Activated CD4-positive, alpha-beta memory T cell treated with anti-CD3 and anti-CD28 coated beads for 36 hours (primary cell): ENCODE measurements around the gene IFITM5. TPM values are rescaled to one million over a fixed set of nuclear protein-coding genes. Genes with fewer than 3 reads are reported as not detected.
A peak's percentile ranks its signal among the peaks of the same experiment; 100 is the strongest.
"Not testable (repeated sequence)": the region's sequence is repeated elsewhere in the genome, so short reads cannot be mapped to it uniquely, and the experiment has no call there.

ENCODE experiments used
- CTCF ChIA-PET: fragments of 350-600 bp; sonication (Branson Sonifier 250); formaldehyde crosslinking; loops from one replicate; lab custom pipeline; 2021; ENCODE audit warnings: antibody characterized with exemption, inconsistent platforms; lab: Charles Lee
- POLR2A ChIA-PET: fragments of 350-600 bp; sonication (Branson Sonifier 250); formaldehyde crosslinking; loops from one replicate; lab custom pipeline; 2021; ENCODE audit warnings: antibody characterized with exemption; lab: Charles Lee
- DNase-seq: peaks from one replicate; pipeline ENCODE4 v3.0.0-alpha.2; 2020
- H3K27ac Mint-ChIP-seq: one replicate; pipeline ENCODE4 v1.8.0; 2021; ENCODE audit warnings: mixed read lengths
- H3K27me3 Mint-ChIP-seq: one replicate; pipeline ENCODE4 v1.8.0; 2021; ENCODE audit warnings: mixed read lengths
- H3K36me3 Mint-ChIP-seq: one replicate; pipeline ENCODE4 v1.8.0; 2021; ENCODE audit warnings: mixed read lengths
- H3K4me1 Mint-ChIP-seq: one replicate; pipeline ENCODE4 v1.8.0; 2021; ENCODE audit warnings: low read depth, mixed read lengths
- H3K4me3 Mint-ChIP-seq: one replicate; pipeline ENCODE4 v1.8.0; 2021; ENCODE audit warnings: mild to moderate bottlenecking, mixed read lengths
- H3K9me3 Mint-ChIP-seq: one replicate; pipeline ENCODE4 v1.8.0; 2021; ENCODE audit warnings: mixed read lengths
- intact Hi-C: fragments of 100-400 bp; cut with micrococcal nuclease; formaldehyde crosslinking; loops from one replicate; pipeline ENCODE4 v1.15.1; 2023
- total RNA-seq, 2 experiments: library from RNA; stranded (reverse); gene quantifications; one replicate each; pipeline ENCODE4 v1.2.3, GENCODE V29; 2021

Gene IFITM5
- total RNA-seq, 2 experiments from 2014 or later, result not detected

DNA sequence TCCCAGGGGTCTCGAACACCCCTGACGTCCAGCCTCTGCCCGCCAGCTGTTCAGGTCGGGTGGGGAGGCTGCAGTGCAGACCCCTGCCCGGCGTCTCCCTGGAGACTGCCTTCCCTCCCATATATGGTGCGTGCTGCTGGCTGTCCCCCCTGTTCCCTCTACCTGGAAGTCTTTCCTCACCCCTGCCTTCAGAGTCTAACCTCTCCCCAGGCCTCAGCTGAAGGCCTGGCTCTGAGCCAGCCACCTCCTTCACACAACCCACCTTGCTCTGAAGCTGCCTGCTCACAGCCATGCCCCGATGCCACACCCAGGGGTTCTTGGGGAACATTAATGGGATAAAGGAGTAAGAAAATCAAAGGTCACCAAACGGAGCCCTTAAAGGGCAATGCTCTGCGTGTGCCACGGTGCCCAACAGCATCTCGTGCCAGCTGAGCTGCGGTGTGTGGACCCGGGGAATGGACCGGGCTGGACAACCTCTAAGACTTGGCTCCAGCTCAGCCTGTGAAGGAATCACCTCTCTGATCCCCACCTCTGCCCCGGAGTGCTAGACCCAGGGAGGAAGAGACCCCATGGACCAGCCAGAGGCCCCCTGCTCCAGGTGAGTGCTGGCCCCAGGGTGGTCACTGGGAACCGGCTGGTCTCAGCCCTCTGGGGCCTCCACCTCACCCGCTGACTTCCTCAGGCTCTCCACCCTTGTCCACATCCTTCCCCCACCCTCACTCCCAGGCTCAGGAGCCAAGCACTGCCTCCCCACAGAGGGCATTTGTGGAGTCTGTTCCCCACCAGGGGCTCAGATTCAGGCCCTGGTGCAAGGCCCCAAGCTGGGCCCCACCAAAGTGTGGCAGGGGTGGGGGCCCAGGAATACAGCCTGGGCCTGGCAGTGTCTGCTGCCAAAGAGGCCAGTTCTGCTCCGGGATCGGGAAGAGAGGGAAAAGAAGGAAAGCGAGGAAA lies 21.1 kb downstream of the IFITM5 start, which contains the start of gene NLRP6:
TSS of gene NLRP6 (plus strand) at position 407 of the 951 bp plus-strand sequence. CDS start at position 570, 163 bp downstream.
- Mint-ChIP-seq H3K27me3 (peaks cover 18% of the 10 kb centered on the region), H3K27ac (peak within 1 kb of the TSS; percentile 63), H3K9me3 (peaks cover 12% of the 10 kb centered on the region), H3K36me3 (peaks cover 10% of the 10 kb centered on the region), H3K4me1 (peaks cover 45% of the 10 kb centered on the region), H3K4me3 (peak within 1 kb of the TSS; percentile 76)
- DNase-seq, result no peak
- CTCF ChIA-PET, result interaction anchor here (0.8 to 9.1 kb wide), 3 partner anchors 27 to 39 kb away, joined by 3 to 57 read pairs (median 4); no protein-coding TSS in a partner anchor
- POLR2A ChIA-PET, result interaction anchor here (1.0 to 1.3 kb wide), 4 partner anchors 9 to 38 kb away, joined by 3 to 4 read pairs (median 3); no protein-coding TSS in a partner anchor
- intact Hi-C loops, result no loop called here

DNA sequence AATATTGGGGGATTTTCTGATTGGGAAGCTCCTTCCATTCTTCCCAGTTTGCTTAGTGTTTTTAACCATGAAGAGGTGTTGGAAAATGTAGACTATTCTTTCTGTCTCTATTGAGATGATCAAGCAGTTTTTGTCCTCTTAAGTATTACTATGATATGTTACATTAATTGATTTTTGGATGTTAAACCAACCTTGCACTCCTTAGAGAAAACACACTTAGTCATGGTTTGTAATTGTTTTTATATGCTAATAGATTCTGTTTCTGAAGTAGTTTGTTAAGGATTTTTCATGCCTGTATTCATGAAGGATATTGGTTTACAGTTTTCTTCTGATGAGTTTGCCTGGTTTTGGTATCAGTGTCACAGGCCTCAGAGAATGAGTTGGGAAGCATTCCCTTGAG lies 23.1 kb downstream of the IFITM5 start:
- no peak overlapping the region for H3K4me3 Mint-ChIP-seq
- POLR2A ChIA-PET, result no interaction called here
- peaks cover 12% of the 10 kb centered on the region for H3K9me3 Mint-ChIP-seq
- H3K27ac Mint-ChIP-seq, result no peak overlapping the region
- H3K4me1 Mint-ChIP-seq, result peaks cover 26% of the 10 kb centered on the region
- H3K27me3 Mint-ChIP-seq, result peaks cover 9% of the 10 kb centered on the region
- intact Hi-C loops, result no loop called here
- H3K36me3 Mint-ChIP-seq, result peaks cover 8% of the 10 kb centered on the region
- CTCF ChIA-PET, result interaction anchor here (0.8 kb wide), 1 partner anchor 10 kb away, joined by 3 read pairs; no protein-coding TSS in a partner anchor
- DNase-seq, result no peak

DNA sequence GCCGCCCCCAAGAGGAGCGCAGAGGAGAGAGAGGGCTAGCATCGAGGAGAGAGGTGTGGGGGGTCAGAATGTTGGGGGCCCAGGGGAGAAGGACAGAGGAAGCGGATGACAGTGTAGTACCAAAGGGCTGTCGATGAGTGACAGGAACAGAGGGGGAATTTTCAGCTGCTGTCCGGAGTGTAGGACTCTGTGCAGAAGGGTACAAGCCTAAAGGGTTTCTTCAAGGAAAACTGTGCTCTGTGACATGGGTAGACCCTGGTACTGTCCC lies 26.5 kb downstream of the IFITM5 start:
- intact Hi-C loops, result no loop called here
- H3K36me3 Mint-ChIP-seq, result peaks cover 9% of the 10 kb centered on the region
- H3K27me3 Mint-ChIP-seq, result no peaks in the 10 kb centered on the region
- DNase-seq, result no peak
- peaks cover 36% of the 10 kb centered on the region for H3K4me1 Mint-ChIP-seq
- H3K9me3 Mint-ChIP-seq, result peaks cover 12% of the 10 kb centered on the region
- no peak overlapping the region for H3K27ac Mint-ChIP-seq
- POLR2A ChIA-PET, result no interaction called here
- CTCF ChIA-PET, result interaction anchor here (0.6 to 2.1 kb wide), 2 partner anchors 32 to 86 kb away, joined by 3 to 6 read pairs; no protein-coding TSS in a partner anchor
- no peak overlapping the region for H3K4me3 Mint-ChIP-seq

DNA sequence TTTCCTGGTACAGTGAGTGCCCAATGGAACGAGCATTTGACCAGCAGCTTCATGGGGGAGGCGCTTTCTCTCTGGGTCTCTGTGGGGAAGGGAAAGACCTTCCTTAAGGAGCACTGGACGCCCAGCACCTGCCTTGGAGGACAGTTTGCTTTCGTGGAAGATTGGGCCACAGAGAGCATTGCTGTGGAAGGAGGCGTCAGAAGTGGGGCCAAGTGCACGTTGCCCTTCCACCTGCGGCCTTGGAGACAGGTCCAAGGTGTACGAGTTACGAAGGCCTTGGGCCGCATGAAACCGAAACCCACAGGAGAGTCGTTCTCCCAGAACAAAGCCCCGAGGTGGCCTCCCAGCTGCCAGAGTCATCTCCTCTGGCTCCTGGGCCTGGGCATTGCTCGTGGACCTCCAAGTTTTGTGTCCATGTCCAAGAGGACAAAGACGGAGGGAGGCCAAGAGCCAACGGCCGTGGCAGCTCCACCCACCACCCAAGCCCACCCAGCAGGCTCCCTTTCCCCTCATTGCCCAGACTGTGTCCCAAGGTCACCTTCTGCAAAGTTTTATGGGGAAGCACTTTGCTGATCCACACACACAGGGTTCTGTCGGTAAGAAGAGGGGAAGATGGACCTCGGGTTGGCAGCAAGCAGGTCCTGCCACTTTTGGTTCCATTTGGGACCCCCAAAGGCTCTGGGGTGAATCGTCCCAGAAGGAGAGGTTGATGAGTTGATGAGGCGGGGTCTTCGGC lies 27.0 kb downstream of the IFITM5 start:
- ChIA-PET POLR2A (no interaction called here), CTCF (interaction anchor here (1.0 kb wide), 1 partner anchor 9 kb away, joined by 4 read pairs; no protein-coding TSS in a partner anchor)
- intact Hi-C loops, result no loop called here
- no peaks in the 10 kb centered on the region for H3K27me3 Mint-ChIP-seq
- H3K4me3 Mint-ChIP-seq, result no peak overlapping the region
- peak; percentile 7 for DNase-seq
- H3K27ac Mint-ChIP-seq, result no peak overlapping the region
- peaks cover 12% of the 10 kb centered on the region for H3K9me3 Mint-ChIP-seq
- H3K4me1 Mint-ChIP-seq, result peaks cover 35% of the 10 kb centered on the region
- H3K36me3 Mint-ChIP-seq, result peaks cover 9% of the 10 kb centered on the region

DNA sequence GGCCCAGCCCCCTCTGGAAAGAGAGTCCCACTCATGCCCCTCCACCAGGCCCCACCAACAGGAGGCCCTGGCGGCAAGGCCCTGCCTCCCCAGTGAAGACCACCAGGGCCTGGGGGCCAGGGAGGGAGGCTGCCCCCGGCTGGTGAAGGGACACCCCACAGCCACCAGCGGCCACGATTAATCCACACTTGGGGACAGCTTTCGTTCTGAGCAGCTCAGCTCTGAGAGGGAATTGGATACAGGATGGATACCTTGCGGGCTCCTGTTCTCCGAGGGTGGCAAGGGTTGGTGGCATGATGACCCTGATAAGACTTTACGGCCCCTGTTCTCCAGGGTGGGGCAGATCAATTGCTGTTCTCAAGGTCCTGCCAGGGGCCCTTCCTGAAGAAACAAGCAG lies 28.0 kb downstream of the IFITM5 start:
- H3K4me1 Mint-ChIP-seq, result peaks cover 36% of the 10 kb centered on the region

DNA sequence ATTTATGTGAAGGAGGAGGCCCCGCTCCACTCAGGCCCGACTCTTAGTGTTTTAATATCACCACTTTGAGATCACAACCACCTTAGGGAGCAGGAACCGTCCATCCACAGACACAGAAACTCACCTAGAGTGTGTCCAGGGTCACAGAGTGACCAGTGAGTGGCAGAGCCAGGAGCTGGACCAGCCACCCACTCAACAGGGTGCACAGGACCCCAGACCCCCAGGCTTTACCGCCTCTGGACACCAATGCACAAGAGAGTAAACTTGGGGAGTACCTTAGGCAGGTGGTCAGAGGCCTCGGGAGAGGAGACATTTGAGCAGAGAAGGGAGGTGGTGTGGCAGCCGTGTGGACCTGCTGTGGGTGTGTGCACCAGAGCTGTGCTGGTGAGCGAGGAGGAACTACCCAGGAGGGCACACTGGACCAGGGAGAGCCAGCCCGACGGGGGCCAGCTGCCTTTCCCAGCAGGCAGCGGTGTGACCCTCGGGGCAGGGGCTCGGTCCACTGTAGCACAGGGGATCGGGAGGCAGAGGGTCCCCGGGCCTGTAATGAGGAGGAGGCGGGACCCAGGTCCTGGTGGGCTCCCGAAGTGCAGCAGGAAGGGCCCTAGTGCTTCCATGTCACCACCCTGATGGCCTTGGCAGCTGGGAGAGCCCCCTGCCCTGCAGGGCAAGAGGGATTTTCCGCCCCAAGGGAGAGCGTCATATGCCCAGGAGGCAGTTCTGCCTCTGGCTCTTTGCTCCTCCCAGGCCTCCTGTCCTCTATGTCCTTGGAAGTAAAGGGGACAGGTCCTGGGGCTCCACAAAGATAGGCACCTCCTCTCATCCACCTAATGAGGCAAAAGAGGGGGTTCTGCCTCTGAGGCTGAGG lies 28.6 kb downstream of the IFITM5 start:
- peak; percentile 8 for DNase-seq
- H3K9me3 Mint-ChIP-seq, result no peaks in the 10 kb centered on the region
- ChIA-PET CTCF (interaction anchor here (0.7 to 1.3 kb wide), 3 partner anchors 10 to 16 kb away, joined by 3 to 4 read pairs (median 3); no protein-coding TSS in a partner anchor), POLR2A (no interaction called here)
- no peaks in the 10 kb centered on the region for H3K27me3 Mint-ChIP-seq
- intact Hi-C loops, result no loop called here
- H3K4me1 Mint-ChIP-seq, result peaks cover 36% of the 10 kb centered on the region
- H3K27ac Mint-ChIP-seq, result peak overlapping the region; percentile 96
- peaks cover 1% of the 10 kb centered on the region for H3K36me3 Mint-ChIP-seq
- H3K4me3 Mint-ChIP-seq, result no peak overlapping the region

More for the DNA sequence above, 28.0 kb downstream of the IFITM5 start:
- H3K27ac Mint-ChIP-seq, result no peak overlapping the region
- peak; percentile 8 for DNase-seq
- peaks cover 5% of the 10 kb centered on the region for H3K9me3 Mint-ChIP-seq
- intact Hi-C loops, result no loop called here
- H3K4me3 Mint-ChIP-seq, result no peak overlapping the region
- H3K36me3 Mint-ChIP-seq, result peaks cover 3% of the 10 kb centered on the region
- CTCF ChIA-PET, result interaction anchor here (0.7 to 1.3 kb wide), 3 partner anchors 9 to 16 kb away, joined by 3 to 4 read pairs (median 3); no protein-coding TSS in a partner anchor
- POLR2A ChIA-PET, result no interaction called here
- no peaks in the 10 kb centered on the region for H3K27me3 Mint-ChIP-seq

DNA sequence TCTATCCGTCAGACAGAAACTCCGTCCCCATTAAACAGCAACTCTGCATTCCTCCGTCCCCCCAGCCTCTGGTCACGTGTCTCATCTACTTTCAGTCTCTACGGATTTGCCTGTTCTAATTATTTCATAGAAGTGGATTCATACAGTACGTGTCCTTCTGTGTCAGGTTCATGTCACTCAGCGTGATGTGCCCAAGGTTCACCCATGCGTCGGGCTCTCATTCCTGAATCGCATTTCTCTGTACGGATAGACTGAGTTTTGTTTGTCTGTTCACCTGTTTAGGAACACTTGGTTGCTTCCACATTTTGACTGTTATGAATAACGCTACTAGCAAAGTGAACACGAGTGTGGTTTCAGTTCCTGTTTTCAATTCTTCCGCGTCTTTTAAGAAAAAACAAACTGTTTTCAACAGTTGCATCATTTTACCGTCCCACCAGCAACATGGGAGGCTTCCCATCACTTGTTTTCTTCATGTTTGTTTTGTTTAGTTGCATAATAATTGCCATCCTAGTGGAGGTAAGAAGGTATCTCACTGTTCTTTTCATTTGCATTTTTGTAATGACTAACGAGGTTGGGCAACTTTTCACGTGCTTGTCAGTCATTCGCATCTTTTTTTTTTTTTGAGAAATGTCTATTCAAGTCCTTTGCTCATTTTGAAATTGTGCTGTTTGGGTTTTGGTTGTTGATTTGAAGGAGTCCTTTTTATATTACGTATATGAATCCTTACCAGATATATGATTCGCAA lies 30.0 kb downstream of the IFITM5 start:
- Mint-ChIP-seq H3K36me3 (peaks cover 1% of the 10 kb centered on the region), H3K27me3 (no peaks in the 10 kb centered on the region), H3K4me1 (peaks cover 36% of the 10 kb centered on the region), H3K4me3 (peak overlapping the region; percentile 86), H3K27ac (peak overlapping the region; percentile 96), H3K9me3 (no peaks in the 10 kb centered on the region)
- ChIA-PET POLR2A (interaction anchor here (0.9 to 1.0 kb wide), 3 partner anchors 18 to 87 kb away, joined by 3 to 4 read pairs (median 3); no protein-coding TSS in a partner anchor), CTCF (interaction anchor here (2.0 kb wide), 1 partner anchor 32 kb away, joined by 7 read pairs; no protein-coding TSS in a partner anchor)
- DNase-seq, result peak; percentile 81
- intact Hi-C loops, result loop anchor here (1.0 to 2.0 kb wide), 8 partner anchors 8 to 238 kb away; partner anchors contain the start of genes BET1L, IFITM1, PSMD13 and RIC8A

DNA sequence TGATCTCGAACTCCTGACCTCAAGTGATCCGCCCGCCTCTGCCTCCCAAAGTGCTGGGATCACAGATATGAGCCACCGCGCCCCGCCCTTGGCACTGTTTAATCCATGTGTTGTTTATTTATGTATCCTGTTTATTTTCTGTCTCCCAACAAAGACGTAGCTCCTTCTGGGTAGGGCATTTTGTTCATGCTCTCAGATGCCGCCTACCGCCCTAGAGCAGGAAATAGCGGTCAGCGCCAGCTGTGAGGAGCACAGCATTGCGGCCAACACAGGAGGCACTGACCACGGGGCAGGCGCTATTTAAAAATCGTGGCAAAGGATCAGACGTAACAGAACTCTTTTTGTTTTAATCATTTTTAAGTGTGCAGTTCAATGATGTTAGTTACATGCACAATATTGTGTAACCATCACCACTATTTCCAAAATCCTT lies 30.6 kb downstream of the IFITM5 start:
- intact Hi-C loops, result loop anchor here (1.0 to 2.0 kb wide), 8 partner anchors 9 to 239 kb away; partner anchors contain the start of genes BET1L, IFITM1, PSMD13 and RIC8A
- H3K4me3 Mint-ChIP-seq, result peak overlapping the region; percentile 86
- ChIA-PET CTCF (interaction anchor here (0.6 to 2.0 kb wide), 4 partner anchors 18 to 62 kb away, joined by 3 to 8 read pairs (median 6); partner anchors contain the start of genes BET1L, PGGHG and RIC8A), POLR2A (interaction anchor here (0.6 to 1.5 kb wide), 7 partner anchors 10 to 1114 kb away, joined by 3 to 6 read pairs (median 3); no protein-coding TSS in a partner anchor)
- H3K27ac Mint-ChIP-seq, result peak overlapping the region; percentile 96
- H3K9me3 Mint-ChIP-seq, H3K36me3 Mint-ChIP-seq, H3K27me3 Mint-ChIP-seq: not testable (repeated sequence)
- DNase-seq, result peak; percentile 76
- peaks cover 36% of the 10 kb centered on the region for H3K4me1 Mint-ChIP-seq

DNA sequence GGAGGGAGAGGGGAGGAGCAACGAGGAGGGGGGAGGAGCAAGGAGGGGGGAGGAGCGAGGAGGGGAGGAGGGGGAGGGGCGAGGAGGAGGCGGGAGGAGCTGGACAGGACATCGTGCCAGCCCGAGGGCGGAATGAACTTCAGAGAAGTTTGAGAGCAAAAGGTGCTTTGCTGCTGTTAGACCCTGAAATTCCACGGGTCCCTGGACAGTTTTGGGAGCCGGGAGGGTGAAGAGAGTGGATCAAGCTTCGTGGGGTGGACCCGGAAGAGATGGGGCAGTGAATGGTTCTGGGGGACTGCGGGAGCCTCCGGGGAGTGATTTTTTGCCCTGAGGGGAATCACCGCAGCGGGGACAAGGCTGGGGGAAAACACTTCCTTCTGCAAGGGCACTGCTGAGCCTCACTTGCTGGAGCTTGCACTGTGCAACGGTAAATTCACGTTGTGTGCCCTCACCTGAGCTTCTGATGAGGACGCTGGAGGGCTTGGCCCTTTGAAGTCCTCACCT lies 31.8 kb downstream of the IFITM5 start:
- H3K27ac Mint-ChIP-seq, result peak overlapping the region; percentile 96
- CTCF ChIA-PET, result interaction anchor here (0.7 to 2.0 kb wide), 8 partner anchors 14 to 60 kb away, joined by 3 to 8 read pairs (median 4); partner anchors contain the start of genes BET1L and RIC8A
- H3K27me3 Mint-ChIP-seq, result no peaks in the 10 kb centered on the region
- DNase-seq, result peak; percentile 78
- H3K9me3 Mint-ChIP-seq, result no peaks in the 10 kb centered on the region
- POLR2A ChIA-PET, result interaction anchor here (1.3 to 2.1 kb wide), 4 partner anchors 12 to 60 kb away, joined by 3 to 9 read pairs (median 6); partner anchors contain the start of genes BET1L, PGGHG and RIC8A
- peak overlapping the region; percentile 86 for H3K4me3 Mint-ChIP-seq
- peaks cover 1% of the 10 kb centered on the region for H3K36me3 Mint-ChIP-seq
- H3K4me1 Mint-ChIP-seq, result peaks cover 36% of the 10 kb centered on the region
- intact Hi-C loops, result no loop called here
